ENCODE measurements around the gene ALAD.
"Not testable (repeated sequence)": the region's sequence is repeated elsewhere in the genome, so short reads cannot be mapped to it uniquely, and the experiment has no call there.

Gene ALAD

GRCh38 chr9:113401027-113401792 lies at the start of gene ALAD:
Gene ALAD, minus strand, starts transcription at chr9:113401284. Its CDS starts 7,725 bp downstream, at chr9:113393559.
- no peaks in the 10 kb centered on the region for H3K9me3 Mint-ChIP-seq
- H3K27me3 Mint-ChIP-seq: no peaks in the 10 kb centered on the region
- peak; percentile 97 for ATAC-seq (ENCODE audit: low read depth)

GRCh38 chr9:113449376-113449775 lies 48.3 kb upstream of the ALAD start:
- Mint-ChIP-seq H3K4me1 (no peaks in the 10 kb centered on the region), H3K27ac (no peak overlapping the region), H3K36me3 (no peaks in the 10 kb centered on the region), H3K27me3 (no peaks in the 10 kb centered on the region), H3K9me3 (no peaks in the 10 kb centered on the region), H3K4me3 (no peak overlapping the region)
- ATAC-seq (ENCODE audit: low read depth): no peak
- no peak for DNase-seq (ENCODE audit: low spot score in 2 of 2)

More at GRCh38 chr9:113401027-113401792, at the start of gene ALAD:
- H3K36me3 Mint-ChIP-seq: peaks cover 5% of the 10 kb centered on the region
- H3K27ac Mint-ChIP-seq: peak within 1 kb of the TSS; percentile 88
- H3K4me3 Mint-ChIP-seq: peak within 1 kb of the TSS; percentile 99
- peak; percentile 99 to 100 for DNase-seq (ENCODE audit: low spot score in 2 of 2)
- H3K4me1 Mint-ChIP-seq: peaks cover 25% of the 10 kb centered on the region

GRCh38 chr9:113446323-113446740 lies 45.2 kb upstream of the ALAD start:
- ATAC-seq (ENCODE audit: low read depth) (peak; percentile 42), DNase-seq (ENCODE audit: low spot score in 2 of 2) (peak in 1 of 2 donors; percentile 20)
- no peak overlapping the region for H3K27ac Mint-ChIP-seq
- H3K4me1 Mint-ChIP-seq: no peaks in the 10 kb centered on the region
- H3K4me3 Mint-ChIP-seq: no peak overlapping the region
- no peaks in the 10 kb centered on the region for H3K9me3 Mint-ChIP-seq
- H3K36me3 Mint-ChIP-seq: no peaks in the 10 kb centered on the region
- no peaks in the 10 kb centered on the region for H3K27me3 Mint-ChIP-seq

GRCh38 chr9:113444736-113445135 lies 43.7 kb upstream of the ALAD start:
- no peak overlapping the region for H3K27ac Mint-ChIP-seq

DNA sequence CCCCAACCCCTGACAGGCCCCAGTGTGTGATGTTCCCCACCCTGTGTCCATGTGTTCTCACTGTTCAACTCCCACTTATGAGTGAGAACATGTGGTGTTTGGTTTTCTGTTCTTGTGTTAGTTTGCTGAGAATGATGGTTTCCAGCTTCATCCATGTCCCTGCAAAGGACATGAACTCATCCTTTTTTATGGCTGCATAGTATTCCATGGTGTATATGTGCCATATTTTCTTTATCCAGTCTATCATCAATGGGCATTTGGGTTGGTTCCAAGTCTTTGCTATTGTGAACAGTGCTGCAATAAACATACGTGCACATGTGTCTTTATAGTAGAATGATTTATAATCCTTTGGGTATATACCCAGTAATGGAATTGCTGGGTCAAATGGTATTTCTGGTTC lies 36.6 kb upstream of the ALAD start:
- not testable (repeated sequence) for H3K27ac Mint-ChIP-seq; H3K9me3 Mint-ChIP-seq; H3K27me3 Mint-ChIP-seq; H3K36me3 Mint-ChIP-seq; ATAC-seq (ENCODE audit: low read depth); H3K4me3 Mint-ChIP-seq; DNase-seq (ENCODE audit: low spot score in 2 of 2); H3K4me1 Mint-ChIP-seq

More at GRCh38 chr9:113444736-113445135, 43.7 kb upstream of the ALAD start:
- no peaks in the 10 kb centered on the region for H3K27me3 Mint-ChIP-seq
- ATAC-seq (ENCODE audit: low read depth) (no peak), DNase-seq (ENCODE audit: low spot score in 2 of 2) (no peak)
- no peaks in the 10 kb centered on the region for H3K36me3 Mint-ChIP-seq
- no peak overlapping the region for H3K4me3 Mint-ChIP-seq
- H3K9me3 Mint-ChIP-seq: no peaks in the 10 kb centered on the region
- H3K4me1 Mint-ChIP-seq: no peaks in the 10 kb centered on the region

DNA sequence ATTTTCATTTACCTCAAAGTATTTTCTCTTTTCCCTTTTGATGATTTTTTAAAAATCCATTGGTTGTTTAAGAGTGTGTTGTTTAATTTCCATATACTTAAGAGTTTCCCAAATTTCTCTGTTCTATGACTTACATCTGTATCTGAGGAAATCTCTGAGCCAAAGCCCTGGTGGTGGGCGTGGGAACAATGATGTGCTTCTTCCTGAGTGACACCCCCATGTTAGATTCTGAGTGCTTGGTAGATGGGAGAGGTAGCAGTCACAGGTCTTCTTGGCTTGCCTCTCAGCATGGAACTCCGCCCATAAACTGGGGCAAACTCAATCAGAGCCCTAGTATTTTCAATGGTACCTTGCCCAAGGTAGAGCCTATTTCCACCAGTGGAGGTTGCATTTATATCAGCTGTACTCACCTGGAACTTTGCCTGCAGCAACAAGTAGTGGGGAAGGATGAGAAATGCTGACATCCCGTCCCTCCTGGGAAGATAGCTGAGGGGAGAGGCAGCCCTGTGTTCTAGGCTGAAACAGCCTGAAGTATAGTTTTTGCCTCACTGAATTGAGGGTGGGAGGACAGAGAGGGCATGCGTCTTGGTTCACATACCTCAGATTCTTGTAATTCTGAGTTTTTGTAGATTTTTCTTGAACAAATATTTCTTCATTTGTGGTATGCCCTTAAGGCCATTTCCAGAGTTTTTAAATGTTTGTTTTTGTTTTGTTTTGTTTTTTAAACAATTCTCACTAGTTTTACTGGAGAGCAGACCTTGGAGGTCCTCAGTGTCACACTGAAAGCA lies 35.8 kb upstream of the ALAD start:
- ATAC-seq (ENCODE audit: low read depth) (no peak), DNase-seq (ENCODE audit: low spot score in 2 of 2) (no peak)
- peaks cover 4% of the 10 kb centered on the region for H3K36me3 Mint-ChIP-seq
- peaks cover 2% of the 10 kb centered on the region for H3K27me3 Mint-ChIP-seq
- no peak overlapping the region for H3K27ac Mint-ChIP-seq
- peaks cover 2% of the 10 kb centered on the region for H3K4me1 Mint-ChIP-seq
- no peak overlapping the region for H3K4me3 Mint-ChIP-seq
- peaks cover 2% of the 10 kb centered on the region for H3K9me3 Mint-ChIP-seq

- no peak for ATAC-seq (ENCODE audit: low read depth)
- H3K9me3 Mint-ChIP-seq: peaks cover 2% of the 10 kb centered on the region
- H3K36me3 Mint-ChIP-seq: peaks cover 4% of the 10 kb centered on the region
- H3K27me3 Mint-ChIP-seq: peaks cover 2% of the 10 kb centered on the region
- no peak overlapping the region for H3K27ac Mint-ChIP-seq
- H3K4me3 Mint-ChIP-seq: no peak overlapping the region
- H3K4me1 Mint-ChIP-seq: peaks cover 2% of the 10 kb centered on the region
- no peak for DNase-seq (ENCODE audit: low spot score in 2 of 2)
Observed at GRCh38 chr9:113431191-113431590, 30.1 kb upstream of the ALAD start.

- Mint-ChIP-seq H3K27me3 (peaks cover 7% of the 10 kb centered on the region), H3K27ac (no peak overlapping the region), H3K9me3 (no peaks in the 10 kb centered on the region), H3K4me3 (no peak overlapping the region), H3K4me1 (no peaks in the 10 kb centered on the region), H3K36me3 (no peaks in the 10 kb centered on the region)
- DNase-seq (ENCODE audit: low spot score in 2 of 2): no peak
- no peak for ATAC-seq (ENCODE audit: low read depth)
Observed at GRCh38 chr9:113428062-113428615, 27.1 kb upstream of the ALAD start.

GRCh38 chr9:113427629-113428028 lies 26.5 kb upstream of the ALAD start:
- no peak for DNase-seq (ENCODE audit: low spot score in 2 of 2)
- H3K27ac Mint-ChIP-seq: no peak overlapping the region
- no peak overlapping the region for H3K4me3 Mint-ChIP-seq

DNA sequence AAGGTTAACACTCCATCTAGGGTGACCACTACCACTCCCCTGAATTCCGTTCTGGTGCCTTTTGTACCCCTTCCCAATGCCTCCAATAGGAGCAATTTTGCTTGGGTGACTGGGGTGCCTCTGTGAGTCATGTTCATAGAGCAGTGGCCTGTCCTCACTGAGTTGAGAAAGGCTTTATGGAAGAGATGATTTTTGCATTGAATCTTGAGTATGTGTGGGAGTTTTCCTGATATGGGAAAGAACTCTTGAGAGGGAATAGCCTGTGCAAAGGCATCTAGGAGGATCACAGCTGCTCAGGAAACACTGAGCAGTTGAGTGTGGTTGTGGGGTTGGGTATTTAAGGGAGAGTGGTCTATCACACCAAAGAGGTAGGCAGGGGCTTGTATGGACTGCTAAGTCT lies 25.6 kb upstream of the ALAD start:
- ATAC-seq (ENCODE audit: low read depth) (no peak), DNase-seq (ENCODE audit: low spot score in 2 of 2) (no peak)
- Mint-ChIP-seq H3K4me1 (no peaks in the 10 kb centered on the region), H3K27me3 (peaks cover 7% of the 10 kb centered on the region), H3K4me3 (no peak overlapping the region), H3K27ac (no peak overlapping the region), H3K9me3 (no peaks in the 10 kb centered on the region), H3K36me3 (no peaks in the 10 kb centered on the region)

More at GRCh38 chr9:113427629-113428028, 26.5 kb upstream of the ALAD start:
- Mint-ChIP-seq H3K36me3 (no peaks in the 10 kb centered on the region), H3K9me3 (no peaks in the 10 kb centered on the region), H3K27me3 (peaks cover 7% of the 10 kb centered on the region), H3K4me1 (no peaks in the 10 kb centered on the region)
- no peak for ATAC-seq (ENCODE audit: low read depth)

- H3K4me3 Mint-ChIP-seq: no peak overlapping the region
- peaks cover 7% of the 10 kb centered on the region for H3K27me3 Mint-ChIP-seq
- H3K36me3 Mint-ChIP-seq: no peaks in the 10 kb centered on the region
- DNase-seq (ENCODE audit: low spot score in 2 of 2) (no peak), ATAC-seq (ENCODE audit: low read depth) (no peak)
- no peaks in the 10 kb centered on the region for H3K9me3 Mint-ChIP-seq
- H3K27ac Mint-ChIP-seq: no peak overlapping the region
- no peaks in the 10 kb centered on the region for H3K4me1 Mint-ChIP-seq
Observed at GRCh38 chr9:113425072-113425471, 24.0 kb upstream of the ALAD start.

DNA sequence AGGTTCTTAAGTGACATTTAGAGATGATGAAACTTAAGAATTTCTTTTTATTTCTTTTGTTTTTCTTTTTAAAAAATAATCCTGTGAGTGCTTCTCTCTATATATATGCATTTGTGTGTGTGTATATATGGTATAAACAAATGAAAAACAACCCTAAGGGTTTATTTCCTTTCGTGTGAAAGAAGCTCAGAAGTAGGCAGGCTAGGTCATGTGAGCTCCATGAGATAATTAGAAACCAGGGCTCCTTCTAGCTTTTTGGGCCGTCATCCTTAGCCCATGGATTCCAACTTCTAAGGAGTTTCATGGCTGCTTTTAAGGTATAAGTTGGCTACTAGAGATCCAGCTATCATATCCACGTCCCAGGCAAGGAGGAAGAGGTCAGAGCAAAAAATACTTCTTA lies 20.6 kb upstream of the ALAD start:
- H3K4me1 Mint-ChIP-seq: no peaks in the 10 kb centered on the region
- H3K4me3 Mint-ChIP-seq: no peak overlapping the region
- peaks cover 7% of the 10 kb centered on the region for H3K27me3 Mint-ChIP-seq
- no peak overlapping the region for H3K27ac Mint-ChIP-seq
- no peaks in the 10 kb centered on the region for H3K36me3 Mint-ChIP-seq
- no peaks in the 10 kb centered on the region for H3K9me3 Mint-ChIP-seq
- no peak for DNase-seq (ENCODE audit: low spot score in 2 of 2)
- no peak for ATAC-seq (ENCODE audit: low read depth)

DNA sequence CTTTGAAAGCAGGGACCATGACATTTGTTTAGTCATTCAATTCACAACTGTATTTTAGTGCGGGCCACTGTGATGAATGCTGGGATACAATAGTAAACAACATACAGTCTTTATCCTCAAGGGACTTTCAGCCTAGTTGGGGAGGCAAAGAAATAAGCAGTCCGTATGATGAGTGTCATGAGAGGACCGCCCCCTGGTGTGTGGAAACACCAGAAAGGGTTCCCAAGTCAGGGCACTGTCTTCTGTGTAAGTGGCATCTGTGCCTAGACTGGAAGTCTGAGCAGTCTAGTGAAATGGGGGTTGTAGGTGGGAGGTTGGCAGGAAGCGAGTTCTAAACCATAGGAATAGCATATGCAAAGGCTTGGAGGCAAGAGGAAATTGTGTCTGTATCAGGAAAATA lies 16.3 kb upstream of the ALAD start:
- Mint-ChIP-seq H3K27me3 (no peaks in the 10 kb centered on the region), H3K36me3 (no peaks in the 10 kb centered on the region), H3K27ac (no peak overlapping the region), H3K4me3 (no peak overlapping the region), H3K9me3 (no peaks in the 10 kb centered on the region), H3K4me1 (no peaks in the 10 kb centered on the region)
- no peak for ATAC-seq (ENCODE audit: low read depth)
- no peak for DNase-seq (ENCODE audit: low spot score in 2 of 2)

DNA sequence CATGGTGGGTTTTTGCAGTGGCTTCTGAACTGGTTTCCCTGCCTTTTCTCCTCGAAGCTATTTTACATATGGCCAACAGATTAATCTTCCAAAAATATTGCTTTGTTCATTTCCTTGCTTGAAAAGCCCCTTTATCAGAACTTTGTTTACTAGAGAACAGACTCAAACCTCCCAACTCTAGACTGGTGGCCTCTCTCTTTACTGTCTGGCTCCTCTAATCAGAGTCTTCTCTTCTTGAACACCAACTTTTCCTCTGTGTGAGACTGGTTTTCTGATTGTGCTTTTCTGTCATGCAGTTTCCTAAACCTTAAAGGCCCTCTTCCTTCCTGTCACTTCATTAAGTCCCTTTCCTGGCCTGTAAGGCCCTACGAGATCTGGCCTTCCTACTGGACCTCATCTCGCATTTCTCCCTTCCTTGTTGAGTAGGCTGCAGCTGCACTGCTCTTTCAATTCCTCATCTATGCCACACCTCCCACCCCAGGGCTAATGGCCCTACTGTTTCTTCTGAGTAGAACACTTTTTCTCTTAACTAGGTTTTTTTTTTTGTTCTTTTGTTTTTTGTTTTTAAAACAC lies 15.2 kb upstream of the ALAD start:
- DNase-seq (ENCODE audit: low spot score in 2 of 2) (peak; percentile 21 to 36), ATAC-seq (ENCODE audit: low read depth) (peak; percentile 100)
- no peaks in the 10 kb centered on the region for H3K27me3 Mint-ChIP-seq
- no peaks in the 10 kb centered on the region for H3K9me3 Mint-ChIP-seq
- H3K4me3 Mint-ChIP-seq: no peak overlapping the region
- no peaks in the 10 kb centered on the region for H3K36me3 Mint-ChIP-seq
- H3K27ac Mint-ChIP-seq: no peak overlapping the region
- H3K4me1 Mint-ChIP-seq: no peaks in the 10 kb centered on the region

Data from memory B cell (primary cell).